Neutrophil (primary cell): ENCODE data around the gene SPANXN5.
"Not testable (repeated sequence)": the region's sequence is repeated elsewhere in the genome, so short reads cannot be mapped to it uniquely, and the experiment has no call there.

Source experiments
- H3K27ac ChIP-seq: fragments of 200-600 bp; sonication (generic); 2 replicates; pipeline ENCODE4 v1.5.1; 2016; ENCODE audit warnings: mild to moderate bottlenecking, moderate library complexity
- H3K27me3 ChIP-seq: fragments of 200-600 bp; sonication (generic); 2 replicates; pipeline ENCODE4 v1.6.0; 2016; ENCODE audit warnings: mild to moderate bottlenecking
- H3K36me3 ChIP-seq: fragments of 200-600 bp; sonication (generic); 2 replicates; pipeline ENCODE4 v1.5.1; 2017
- H3K4me1 ChIP-seq, 2 experiments: fragments of 200-600 bp in 1 of 2; sonication (generic) in 1 of 2; 1 replicate in 1 of 2; 2 replicates in 1 of 2; pipeline versions ENCODE4 v1.5.1 to v1.6.1; 2013 to 2016; ENCODE audit warnings: low read depth in 1 of 2, low read length in 1 of 2, mild to moderate bottlenecking in 1 of 2, moderate library complexity in 1 of 2; ENCODE audit not compliant: control insufficient read depth in 1 of 2, insufficient read depth in 1 of 2
- H3K4me3 ChIP-seq, 2 experiments: fragments of 200-600 bp in 1 of 2; sonication (generic) in 1 of 2; 1 replicate in 1 of 2; 2 replicates in 1 of 2; pipeline ENCODE4 v1.5.1; 2013 to 2016; ENCODE audit warnings: low read depth in 1 of 2, low read length in 1 of 2, mild to moderate bottlenecking in 1 of 2, moderate library complexity in 1 of 2
- H3K9me3 ChIP-seq: fragments of 200-600 bp; sonication (generic); 2 replicates; pipeline ENCODE4 v1.5.1; 2016
- CTCF ChIP-seq: fragments of 200-600 bp; sonication (generic); IDR thresholded peaks from 2 replicates; pipeline ENCODE4 v1.5.1; 2016; ENCODE audit warnings: antibody characterized with exemption

SPANXN5 gene

GRCh38 chrX:52819788-52820187, 22.6 kb upstream of the SPANXN5 start:
- no peaks in the 10 kb centered on the region for H3K27me3 ChIP-seq
- no peak overlapping the region for H3K4me3 ChIP-seq
- no peak for TF ChIP-seq CTCF
- no peak overlapping the region for H3K27ac ChIP-seq
- H3K9me3 ChIP-seq = no peaks in the 10 kb centered on the region
- no peaks in the 10 kb centered on the region for H3K36me3 ChIP-seq
- H3K4me1 ChIP-seq = no peaks in the 10 kb centered on the region

GRCh38 chrX:52811065-52811625, 13.9 kb upstream of the SPANXN5 start, which contains the start of gene XAGE5:
Gene XAGE5 (plus strand): TSS chrX:52811287. CDS start chrX:52812567, 1,280 bp downstream.
- H3K36me3 ChIP-seq = no peaks in the 10 kb centered on the region
- no peaks in the 10 kb centered on the region for H3K4me1 ChIP-seq
- H3K27me3 ChIP-seq = no peaks in the 10 kb centered on the region
- TF ChIP-seq CTCF = no peak
- no peak within 1 kb of the TSS for H3K4me3 ChIP-seq
- no peak within 1 kb of the TSS for H3K27ac ChIP-seq
- no peaks in the 10 kb centered on the region for H3K9me3 ChIP-seq

GRCh38 chrX:52804876-52805275, 7.6 kb upstream of the SPANXN5 start:
- H3K36me3 ChIP-seq, H3K27ac ChIP-seq, H3K9me3 ChIP-seq, H3K4me3 ChIP-seq, H3K27me3 ChIP-seq, H3K4me1 ChIP-seq: not testable (repeated sequence)

DNA sequence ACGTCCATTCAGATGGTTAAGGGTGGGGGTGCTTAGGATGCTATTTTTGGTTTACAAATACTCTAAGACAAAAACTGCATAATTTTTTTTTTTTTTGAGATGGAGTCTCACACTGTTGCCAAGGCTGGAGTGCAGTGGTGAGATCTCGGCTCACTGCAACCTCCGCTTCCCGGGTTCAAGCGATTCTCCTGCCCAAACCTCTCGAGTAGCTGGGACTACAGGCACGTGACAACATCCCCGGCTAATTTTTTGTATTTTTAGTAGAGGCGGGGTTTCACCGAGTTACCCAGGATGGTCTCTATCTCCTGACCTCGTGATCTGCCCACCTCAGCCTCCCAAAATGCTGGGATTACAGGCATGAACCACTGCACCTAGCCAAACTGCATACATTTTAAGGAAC, 23.7 kb downstream of the SPANXN5 start:
- not testable (repeated sequence) for H3K4me3 ChIP-seq, H3K27ac ChIP-seq, H3K27me3 ChIP-seq, H3K4me1 ChIP-seq, H3K36me3 ChIP-seq, H3K9me3 ChIP-seq

DNA sequence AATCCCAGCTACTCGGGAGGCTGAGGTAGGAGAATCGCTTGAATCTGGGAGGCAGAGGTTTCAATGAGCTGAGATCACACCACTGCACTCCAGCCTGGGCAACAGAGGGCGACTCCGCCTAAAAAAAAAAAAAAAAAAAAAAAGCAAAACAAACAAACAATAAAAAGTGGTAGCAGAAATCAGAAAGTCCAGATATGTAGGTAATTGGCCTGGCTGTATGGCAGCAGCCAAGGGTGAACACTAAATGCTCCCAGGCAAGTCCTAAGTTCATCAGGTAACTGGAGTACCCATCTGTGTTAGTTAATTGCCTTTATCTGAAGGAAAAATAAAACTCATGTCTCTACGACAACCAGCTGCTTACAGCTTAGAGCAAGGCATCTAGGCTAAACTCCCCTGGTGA, 31.2 kb downstream of the SPANXN5 start:
- H3K36me3 ChIP-seq, H3K4me3 ChIP-seq, H3K27me3 ChIP-seq, H3K9me3 ChIP-seq, H3K27ac ChIP-seq, H3K4me1 ChIP-seq: not testable (repeated sequence)

DNA sequence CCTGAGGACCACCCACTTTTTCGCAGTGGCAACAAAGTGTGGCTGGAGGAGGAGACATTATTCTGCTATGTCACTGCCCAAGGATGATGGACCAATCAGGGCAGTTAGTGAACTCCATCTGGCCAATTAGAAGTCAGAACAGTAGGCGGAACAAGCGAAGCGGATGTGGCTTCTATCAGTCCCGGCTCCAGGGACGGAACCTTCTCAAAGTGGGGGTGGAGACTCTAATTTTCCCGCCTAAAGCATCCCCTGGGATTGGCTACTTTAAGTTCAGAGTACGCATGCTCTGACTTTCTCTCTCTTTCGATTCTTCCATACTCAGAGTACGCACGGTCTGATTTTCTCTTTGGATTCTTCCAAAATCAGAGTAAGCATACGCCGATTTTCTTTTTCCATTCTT, 46.3 kb downstream of the SPANXN5 start, which contains the start of gene SSX2B:
Gene SSX2B (plus strand): TSS at position 301 of the 400 bp plus-strand sequence. CDS start 1,429 bp downstream, outside the sequence.
- H3K4me1 ChIP-seq, H3K27me3 ChIP-seq, H3K4me3 ChIP-seq, H3K36me3 ChIP-seq, H3K27ac ChIP-seq, H3K9me3 ChIP-seq: not testable (repeated sequence)
